Measurements from ENCODE around the gene MYOM1.

MYOM1 gene

DNA sequence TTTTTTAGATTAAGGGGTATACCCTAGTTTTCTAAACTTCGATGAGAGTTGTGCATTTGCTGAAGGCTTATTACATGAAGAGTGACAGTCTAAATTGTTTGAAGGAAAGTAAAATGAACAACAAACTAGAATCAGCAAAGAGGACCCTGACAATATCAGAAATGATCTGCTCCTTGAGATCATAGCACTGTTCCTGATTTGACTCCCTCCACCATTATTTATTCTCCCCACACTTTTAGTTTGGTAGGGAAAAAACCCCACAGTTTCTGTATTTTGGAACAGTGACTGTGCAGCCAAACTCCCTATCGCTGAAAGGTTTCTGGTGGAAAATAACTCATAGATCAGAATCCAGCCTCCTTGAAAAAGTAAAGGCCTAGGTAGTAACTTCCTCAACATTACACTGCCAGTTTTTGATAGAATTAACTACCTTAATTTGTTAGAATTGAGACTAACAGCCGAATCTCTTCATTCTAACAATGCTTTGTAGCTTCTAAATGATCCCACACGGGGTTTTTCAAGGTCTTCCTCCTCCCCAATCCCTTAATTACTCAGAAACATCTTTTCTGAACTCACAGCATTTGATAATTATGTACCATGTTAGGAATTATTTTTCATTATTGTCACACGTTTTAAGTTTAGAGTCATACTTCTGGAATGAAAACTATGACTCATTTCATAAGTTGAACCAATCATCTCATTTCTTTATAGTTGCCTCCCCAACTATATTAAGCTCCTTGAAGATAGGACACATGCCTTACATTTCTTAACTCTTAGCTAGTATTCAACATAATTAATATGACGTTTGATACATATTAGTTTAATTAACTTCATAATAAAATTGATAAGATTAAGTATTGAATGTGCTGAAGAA, 30.7 kb upstream of the MYOM1 start:
- no peak for DNase-seq (ENCODE audit: low read depth in 2 of 2)

DNA sequence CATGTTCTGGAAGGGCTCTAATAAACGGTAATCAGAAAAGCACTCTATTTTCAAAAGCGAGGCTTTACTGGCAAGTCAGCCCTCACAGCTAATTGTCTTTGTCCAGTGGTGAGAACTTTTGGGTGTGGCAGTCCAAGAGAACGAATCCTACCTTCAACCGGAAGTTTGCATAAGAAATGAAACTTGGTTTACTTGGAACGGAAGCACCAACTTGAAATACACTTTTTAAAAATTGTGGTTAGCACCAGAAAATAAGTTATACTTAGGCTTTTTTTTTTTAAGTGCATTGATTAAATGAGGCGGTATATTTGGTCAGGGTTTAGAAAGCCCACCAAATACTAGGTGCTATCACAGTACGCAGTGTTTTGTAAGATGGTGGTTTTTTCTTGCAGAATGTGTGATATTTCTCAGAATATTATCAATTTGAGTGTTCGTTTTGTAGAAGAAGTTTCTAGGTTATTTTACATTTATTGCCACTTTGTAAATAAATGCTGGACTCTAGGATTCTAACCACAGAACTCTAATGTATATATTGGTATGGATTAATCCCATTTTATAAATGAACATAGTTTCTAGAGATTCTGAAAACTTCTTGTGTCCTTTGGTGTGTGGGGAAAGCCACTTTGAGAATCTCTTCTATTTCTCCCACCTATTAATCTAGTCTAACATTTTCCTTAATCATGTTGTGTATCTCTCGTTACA, 29.0 kb upstream of the MYOM1 start:
- no peak for DNase-seq (ENCODE audit: low read depth in 2 of 2)

DNA sequence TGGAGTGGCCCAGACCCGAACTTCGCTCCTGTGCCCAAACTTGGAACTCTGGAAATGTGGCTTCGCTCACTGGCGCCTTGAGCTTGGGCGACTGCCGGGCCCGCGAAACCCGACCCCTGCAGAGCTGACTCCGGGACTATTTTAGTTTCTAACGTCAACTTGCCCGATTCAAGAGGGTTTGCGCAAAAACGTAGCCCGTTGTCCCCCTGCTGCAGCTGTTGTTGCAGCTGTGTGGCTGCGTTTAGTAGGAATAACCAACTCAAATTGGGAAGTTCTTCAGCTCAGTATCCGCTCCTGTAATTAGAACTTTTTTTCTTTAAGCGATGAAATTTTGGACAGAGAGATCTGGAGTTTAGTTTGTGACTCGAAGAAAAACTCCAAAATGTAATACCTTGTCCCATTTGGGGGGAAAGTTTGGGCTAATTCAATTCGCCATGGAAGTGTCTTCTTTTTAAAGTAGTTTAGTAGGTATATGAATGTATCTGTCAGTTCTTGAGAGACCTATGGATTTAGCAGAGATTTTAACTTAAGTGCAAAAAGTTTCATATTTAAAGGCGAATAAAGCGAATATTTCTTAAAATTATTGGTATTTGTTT, 28.4 kb upstream of the MYOM1 start:
- DNase-seq (ENCODE audit: low read depth in 2 of 2), result no peak

DNA sequence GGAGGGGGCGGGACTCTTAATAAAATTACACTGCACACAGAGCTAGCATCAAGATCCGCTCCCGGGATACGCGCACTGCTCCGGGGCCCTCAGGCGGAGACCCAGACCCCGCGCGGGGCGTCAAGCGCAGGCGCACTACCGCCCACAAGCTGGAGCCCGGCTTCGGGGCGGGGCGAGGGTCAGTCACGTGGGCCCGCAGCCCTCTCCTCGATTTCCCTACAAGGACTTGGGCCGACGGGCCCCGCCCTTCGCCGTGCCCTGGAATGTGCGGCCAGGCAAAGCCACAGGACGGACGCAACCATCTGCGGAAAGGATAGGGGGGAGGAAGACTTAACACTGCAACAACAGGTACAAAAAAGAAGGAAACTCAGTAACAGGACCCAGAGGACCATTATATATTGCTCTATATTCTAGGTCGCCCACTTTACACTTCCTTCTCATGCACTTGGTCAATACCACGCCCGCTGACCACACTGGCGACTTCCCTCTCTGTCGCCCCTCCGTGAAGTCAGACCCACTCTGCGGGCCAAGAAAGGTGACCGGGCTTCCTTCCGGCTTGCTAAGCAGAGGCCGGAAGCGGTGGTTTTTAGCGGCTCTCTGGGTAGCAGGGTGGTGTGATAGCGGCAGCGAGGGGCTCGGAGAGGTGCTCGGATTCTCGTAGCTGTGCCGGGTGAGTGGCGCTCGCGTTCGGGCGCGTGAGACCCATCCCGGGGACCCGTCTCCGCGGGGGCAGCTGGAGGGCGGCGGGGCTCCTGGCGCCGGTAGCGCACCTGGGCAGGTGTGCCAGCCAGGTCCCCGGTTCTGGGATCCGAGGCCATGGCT, 27.7 kb upstream of the MYOM1 start, which contains the start of gene MYL12A:
TSS of gene MYL12A (plus strand) at position 562 of the 822 bp plus-strand sequence. CDS start 5,447 bp downstream, outside the sequence.
- DNase-seq (ENCODE audit: low read depth in 2 of 2), result peak; percentile 94 to 97

DNA sequence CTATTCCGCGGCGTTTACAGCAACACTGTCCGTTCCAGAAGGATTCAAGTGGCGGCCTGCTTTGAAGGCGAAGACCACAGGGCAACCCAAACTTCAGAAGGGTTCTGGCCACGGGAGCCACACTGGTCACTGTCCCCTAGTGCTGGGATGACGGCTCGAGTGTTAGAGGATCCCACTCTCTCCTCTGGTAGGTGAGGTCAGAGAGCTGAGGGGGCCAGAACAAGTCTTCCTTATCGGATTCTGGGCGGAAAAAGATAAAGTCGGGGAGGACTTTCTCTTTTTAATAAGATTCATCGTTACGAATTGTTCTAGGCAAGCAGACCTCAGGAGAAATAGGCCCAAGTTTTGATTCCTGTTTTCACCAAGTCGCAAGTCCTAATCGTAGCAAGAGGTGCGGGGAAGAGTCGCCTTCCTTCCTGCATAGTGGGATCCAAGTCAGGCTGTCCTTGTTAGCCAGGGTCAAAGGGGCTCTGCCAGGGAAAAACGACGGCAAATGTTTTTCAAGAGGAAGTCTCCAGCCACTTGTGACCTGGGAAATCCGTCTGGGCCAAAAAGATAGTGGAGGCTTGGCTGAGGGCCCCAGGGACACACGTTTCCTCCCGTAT, 27.0 kb upstream of the MYOM1 start:
- no peak for DNase-seq (ENCODE audit: low read depth in 2 of 2)

DNA sequence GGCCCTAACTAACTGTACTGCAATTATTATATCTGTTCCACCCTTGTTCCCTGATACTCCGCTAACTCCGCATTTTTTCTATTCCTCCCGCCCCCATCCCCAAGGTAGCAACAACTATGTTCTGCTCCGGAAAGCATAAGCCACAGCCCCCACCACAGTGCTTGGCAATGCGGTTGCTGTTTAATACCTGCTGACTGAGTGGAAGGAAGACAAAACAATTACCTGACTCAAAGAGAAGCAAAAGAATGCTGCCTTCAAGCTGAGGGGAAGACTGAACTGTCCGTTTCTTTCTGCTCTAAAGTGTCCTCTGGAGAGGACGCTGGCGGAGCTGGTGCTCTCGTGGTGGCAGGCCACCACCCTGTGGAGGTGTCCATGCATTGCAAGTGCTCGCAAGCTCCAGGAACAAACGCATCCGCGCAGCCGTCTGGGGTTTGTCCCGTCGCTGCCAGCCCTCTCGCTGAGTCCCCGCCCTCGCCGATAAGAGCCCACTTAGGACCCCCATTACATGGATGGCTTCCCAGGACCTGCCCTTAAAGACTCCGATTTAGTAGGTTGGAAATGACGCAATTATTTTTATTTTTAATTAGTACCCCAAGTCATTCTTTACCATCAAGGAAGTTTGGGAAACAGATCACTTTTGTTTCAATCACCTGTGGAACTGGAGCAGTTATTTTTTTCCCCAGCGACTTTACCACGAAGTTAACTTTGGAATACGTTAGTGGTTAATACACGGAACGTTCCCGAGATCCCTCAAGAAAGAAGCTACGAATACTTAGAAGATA, 26.3 kb upstream of the MYOM1 start:
- DNase-seq (ENCODE audit: low read depth in 2 of 2), result peak; percentile 73 to 78

DNA sequence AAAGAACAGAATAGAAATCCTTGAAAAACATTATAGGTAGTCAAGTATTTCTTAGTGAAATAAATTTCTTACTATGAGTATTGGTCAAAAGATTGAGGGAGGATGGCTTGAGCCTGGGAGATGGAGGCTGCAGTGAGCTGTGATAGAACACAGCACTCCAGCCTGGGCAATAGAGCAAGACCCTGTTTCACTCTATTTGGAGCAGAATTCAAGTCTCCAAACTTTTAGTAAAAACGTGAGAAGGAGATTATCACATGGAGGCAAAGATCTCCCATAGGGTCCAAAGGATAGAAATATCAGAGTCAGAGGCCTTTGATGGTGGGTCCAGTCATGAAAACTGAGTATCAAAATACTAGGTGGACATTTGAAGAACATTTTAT, 25.4 kb upstream of the MYOM1 start:
- DNase-seq (ENCODE audit: low read depth in 2 of 2), result no peak

DNA sequence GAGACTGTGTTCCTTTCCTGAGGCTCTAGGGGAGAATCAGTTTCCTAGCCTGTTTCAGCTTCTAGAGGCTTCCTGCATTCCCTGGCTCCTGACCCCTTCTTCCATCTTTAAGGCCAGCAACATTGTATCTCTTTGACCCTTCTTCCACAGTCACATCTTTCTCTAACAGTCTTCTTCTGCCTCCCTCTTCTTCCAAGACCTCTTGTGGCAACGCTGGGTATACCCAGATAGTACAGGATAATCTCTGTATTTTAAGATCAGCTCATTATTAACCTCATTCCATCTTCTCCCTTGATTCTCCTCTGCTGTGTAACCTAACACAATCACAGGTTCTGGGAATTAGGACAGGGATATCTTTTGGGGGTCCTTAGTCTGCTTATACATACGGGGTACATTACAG, 19.0 kb upstream of the MYOM1 start:
- no peak for DNase-seq (ENCODE audit: low read depth in 2 of 2)

DNA sequence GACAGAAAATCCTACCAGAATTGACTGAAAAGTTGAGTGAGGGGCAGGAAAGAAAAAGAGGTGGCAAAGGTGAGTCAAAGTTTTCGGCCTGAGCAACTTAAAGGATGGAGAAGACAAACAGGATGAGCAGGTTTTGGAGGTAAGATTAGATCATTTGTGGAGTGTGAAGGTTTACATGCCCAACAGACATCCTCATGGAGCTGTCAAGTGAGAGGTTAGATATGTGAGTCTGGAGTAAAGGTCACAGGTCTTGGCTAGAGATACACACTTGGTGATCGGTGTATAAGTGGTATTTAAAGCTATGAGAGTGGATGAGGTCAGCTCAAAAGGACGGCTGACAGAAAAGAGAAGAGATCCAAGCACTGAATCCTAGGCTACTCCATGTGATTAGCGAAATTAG, 16.7 kb upstream of the MYOM1 start:
- no peak for DNase-seq (ENCODE audit: low read depth in 2 of 2)

DNA sequence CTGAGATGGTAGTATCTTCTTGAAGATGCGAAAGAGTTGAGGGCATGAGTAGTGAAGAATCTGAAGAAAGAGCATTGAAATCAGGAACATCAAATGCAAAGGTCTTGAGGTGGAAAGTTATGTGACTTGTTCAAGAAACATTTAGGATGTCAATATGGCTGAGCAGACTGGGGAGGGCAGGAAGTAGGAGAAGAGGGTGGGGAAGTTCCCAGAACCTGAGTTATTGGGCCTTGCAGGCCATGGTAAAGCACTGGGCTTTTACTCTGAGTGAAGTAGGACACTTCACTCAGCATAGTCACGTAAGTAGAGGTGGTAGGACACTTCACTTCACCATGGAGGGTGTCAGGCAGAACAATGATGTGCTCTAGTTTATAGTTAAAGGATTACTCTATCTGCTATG, 16.1 kb upstream of the MYOM1 start:
- no peak for DNase-seq (ENCODE audit: low read depth in 2 of 2)

DNA sequence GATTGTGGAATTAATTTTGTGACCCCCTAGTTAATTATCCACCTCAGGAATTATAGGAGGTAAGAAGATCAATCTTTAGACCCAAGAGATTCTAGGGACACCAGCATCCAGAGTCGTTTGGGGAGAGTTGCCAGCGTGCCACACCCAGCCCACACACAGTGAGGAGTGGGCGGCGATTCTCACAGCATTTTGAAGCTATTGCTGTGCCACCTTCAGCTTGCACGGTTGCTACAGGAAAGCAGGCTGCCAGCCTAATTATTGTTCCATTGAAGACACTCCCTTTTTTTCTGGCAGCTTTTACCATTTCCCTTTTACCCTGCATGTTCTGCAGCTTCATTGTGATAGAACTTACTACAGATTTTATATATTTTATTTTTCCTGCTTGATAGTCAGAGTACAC, 14.7 kb upstream of the MYOM1 start:
- DNase-seq (ENCODE audit: low read depth in 2 of 2), result no peak

DNA sequence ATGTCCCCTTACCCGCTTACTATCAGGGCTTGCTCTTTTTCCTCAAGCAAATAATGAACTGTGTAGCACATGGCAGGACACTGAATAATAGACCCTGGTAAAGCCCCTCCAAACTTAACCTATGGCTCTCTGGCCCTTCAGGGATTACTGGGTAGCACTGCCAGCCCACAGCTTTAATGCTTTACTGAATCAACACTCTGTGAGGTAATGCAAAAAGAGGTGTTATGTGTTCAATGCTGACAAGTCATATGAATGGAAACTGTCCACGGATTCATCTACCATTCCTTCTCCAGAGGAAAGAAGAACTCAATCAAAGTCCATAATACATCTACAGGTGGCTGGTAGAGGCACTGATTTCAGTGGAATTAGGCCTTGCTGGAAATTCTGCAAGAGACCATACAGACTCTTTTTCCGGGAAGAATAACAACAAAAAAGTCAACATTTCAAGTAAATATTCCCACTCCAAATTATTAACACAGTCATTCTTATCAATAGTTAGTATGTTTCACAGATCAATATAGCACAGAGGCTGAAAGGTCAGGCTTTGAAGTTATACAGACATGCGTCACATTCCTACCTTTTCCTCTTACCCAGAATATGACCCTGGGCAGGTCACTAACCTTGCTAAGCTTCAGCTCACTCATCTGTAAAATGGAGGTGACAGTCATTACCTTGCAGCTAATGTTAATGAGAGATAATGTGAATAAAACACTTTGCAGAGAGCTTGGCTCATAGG, 13.8 kb upstream of the MYOM1 start:
- no peak for DNase-seq (ENCODE audit: low read depth in 2 of 2)

DNA sequence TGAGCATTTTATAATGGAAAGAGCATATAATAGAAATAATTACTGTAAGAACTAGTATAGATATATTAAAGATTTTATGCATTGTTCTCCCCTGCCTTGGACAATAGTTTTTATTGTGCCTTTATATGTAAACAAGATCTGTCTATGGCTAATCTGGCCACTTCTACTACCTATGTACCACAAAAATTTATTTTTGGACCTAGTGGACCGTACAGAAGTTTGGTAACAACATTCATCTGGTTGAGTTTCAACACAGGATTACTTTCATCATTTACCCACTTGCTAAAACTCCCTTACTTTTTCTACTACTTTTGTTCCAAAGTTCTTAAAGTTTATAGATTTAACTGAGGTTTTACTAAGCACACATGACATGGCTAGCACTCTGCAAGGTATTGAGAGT, 13.2 kb upstream of the MYOM1 start:
- no peak for DNase-seq (ENCODE audit: low read depth in 2 of 2)

DNA sequence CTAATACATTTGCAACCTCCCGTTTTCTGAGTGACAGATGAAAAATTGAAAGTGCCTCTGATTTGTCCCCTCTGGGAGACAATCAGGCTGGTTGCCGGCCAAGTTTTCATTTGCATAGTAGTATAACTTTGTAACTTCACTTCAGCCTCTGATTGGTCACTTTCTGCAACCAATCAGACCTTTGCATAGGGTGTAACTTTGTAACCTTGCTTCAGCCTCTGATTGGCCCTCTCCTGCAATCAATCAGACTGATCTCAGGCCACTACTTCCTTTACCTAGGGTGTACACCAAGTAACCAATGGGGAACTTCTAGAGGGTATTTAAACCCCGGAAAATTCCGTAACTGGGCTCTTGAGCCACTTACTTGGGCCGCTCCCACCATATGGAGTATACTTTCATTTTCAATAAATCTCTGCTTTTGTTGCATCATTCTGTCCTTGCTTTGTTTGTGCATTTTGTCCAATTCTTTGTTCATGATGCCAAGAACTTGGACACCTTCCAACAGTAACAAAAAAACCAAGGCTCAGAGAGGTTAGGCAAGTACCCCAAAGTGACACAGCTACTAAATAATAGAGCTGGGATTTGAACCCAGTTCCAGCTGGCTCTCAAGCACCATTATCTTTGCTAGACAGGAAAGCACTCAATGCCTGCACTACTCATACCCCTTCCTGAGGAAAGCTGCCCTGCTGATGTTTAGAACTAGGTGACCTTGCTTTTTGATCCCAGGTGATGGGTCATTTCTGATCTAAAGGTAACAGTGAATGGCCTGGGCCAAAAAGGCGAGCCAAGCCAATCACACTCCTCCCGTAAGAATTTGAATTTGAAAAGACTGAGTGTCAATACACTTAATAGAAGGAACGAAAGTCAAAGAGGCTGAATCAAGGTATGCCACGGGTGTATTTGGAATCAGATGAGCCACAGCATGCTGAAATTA, 10.9 kb upstream of the MYOM1 start:
- no peak for DNase-seq (ENCODE audit: low read depth in 2 of 2)

DNA sequence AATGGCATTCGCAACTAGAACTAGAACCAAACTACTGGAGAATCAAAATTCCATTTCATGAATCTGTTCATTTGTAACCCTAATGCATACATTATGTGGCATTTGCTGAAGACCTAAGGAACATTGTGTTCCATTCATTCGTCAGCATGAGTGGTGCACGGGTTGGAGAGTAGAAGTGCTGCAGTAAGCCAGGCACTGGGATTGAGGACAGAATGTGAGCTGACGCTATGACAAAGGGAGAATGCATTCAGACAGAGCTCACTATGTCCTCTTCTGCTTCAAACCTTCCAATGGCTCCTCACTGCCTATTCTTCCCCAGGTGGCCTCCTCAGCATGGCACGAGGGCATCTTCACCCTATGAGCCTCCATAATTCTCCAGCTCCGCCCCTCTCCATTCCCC, 6.3 kb upstream of the MYOM1 start:
- no peak for DNase-seq (ENCODE audit: low read depth in 2 of 2)

DNA sequence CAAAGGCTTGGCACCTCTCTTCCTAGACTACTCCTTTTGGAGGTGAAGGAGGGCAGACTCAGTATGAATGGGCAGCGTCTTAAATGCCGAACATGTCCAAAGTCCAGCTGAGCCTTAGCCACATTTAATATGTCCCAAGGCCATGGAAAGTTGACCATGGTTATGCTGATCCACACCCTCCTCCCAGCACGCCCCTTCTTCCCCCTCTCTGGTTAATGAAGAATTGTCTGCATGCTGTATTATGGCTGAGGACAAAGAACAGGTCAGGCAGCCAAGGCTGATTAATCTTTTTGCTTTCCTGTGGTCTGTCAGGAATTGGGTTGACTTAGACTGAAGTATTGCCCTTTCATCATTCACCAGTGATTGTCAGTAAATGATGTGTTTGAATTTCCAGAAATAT, 5.8 kb upstream of the MYOM1 start:
- no peak for DNase-seq (ENCODE audit: low read depth in 2 of 2)

DNA sequence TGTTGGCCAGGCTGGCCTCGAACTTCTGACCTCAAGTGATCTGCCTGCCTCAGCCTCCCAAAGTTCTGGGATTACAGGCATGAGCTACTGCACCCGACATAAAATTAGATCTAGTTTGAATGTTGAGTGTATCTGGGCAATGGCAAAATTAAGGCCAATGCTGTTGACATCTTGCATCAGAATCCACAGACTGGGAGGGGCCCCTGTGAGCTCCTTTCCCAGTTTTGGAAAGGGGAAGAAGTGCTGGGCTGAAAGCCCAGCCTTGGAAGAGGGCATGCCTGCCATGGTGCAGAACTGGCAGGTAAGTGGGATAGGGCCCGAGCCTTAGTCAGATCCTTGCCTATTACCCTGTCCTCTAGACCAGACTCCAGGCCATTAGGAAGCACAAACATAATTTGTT, 4.5 kb upstream of the MYOM1 start:
- DNase-seq (ENCODE audit: low read depth in 2 of 2), result no peak

DNA sequence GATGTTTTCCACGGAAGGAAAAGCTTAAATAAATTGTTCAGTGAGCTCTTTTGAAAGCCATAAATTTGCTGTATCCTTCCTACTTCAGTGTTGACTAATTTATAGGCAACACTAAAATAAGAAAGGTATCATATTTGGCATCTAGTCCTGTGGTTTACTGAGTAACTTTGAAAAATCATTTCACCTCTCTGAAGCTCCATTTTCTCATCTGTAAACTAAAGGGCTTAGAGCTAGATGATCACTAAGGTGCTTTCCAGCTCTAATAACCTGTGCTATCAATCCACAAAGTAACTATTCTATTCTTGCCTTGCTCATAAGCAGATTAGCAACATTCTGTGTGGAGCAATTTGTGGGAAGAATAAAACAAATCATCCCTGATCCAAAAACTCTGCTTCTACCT, 3.6 kb upstream of the MYOM1 start:
- no peak for DNase-seq (ENCODE audit: low read depth in 2 of 2)

DNA sequence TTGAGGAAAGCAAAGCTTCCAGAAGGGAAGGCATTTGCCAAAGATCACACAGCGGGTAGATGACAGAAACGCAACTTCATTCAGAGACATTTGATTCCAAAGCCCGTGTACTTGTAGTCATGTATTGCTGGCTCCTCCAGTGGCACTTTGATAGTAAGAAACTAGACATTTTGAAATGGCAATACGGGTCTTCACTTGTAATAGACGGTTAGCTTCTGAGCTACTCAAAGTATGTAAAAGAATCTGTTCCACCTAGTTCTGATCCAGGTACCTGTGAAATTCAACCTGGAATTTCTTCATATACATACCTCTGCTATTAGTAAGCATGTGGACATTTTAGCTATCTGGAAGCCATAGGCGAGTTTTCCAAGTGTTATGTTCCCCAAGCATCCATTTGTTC, 1.7 kb upstream of the MYOM1 start:
- DNase-seq (ENCODE audit: low read depth in 2 of 2), result no peak
